ENCODE data around the gene CACNA2D4.
"Not testable (repeated sequence)": the region's sequence is repeated elsewhere in the genome, so short reads cannot be mapped to it uniquely, and the experiment has no call there.

Gene CACNA2D4

DNA sequence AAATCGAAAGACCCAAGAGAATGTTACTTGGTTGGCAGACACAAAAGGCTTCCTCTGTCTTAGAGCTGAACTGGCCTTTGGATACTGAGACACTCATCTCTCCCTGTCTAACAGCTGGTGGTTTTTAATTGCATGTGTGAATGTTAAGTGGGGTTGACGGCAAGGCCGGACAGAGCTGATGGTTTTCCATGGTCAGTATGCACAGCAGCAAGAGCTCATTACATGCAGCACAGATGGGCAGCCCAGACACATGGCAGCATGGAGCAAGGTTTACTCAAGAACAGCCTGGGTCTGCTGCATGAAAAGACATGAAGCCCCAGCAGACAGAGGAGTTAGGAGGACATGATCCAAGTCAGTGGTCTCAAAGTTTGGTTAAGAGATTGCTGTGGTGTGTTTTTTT lies 27.8 kb upstream of the CACNA2D4 start:
- H3K36me3 ChIP-seq (ENCODE audit: control insufficient read depth in 5 of 5, insufficient read depth in 5 of 5, low read length in 5 of 5) = peaks cover 17 to 51% (median 40%) of the 10 kb centered on the region in 5 donors

GRCh38 chr12:1945502-1945901 lies 27.1 kb upstream of the CACNA2D4 start:
- not testable (repeated sequence) for H3K27ac ChIP-seq (ENCODE audit: low read depth, low read length); H3K9me3 ChIP-seq (ENCODE audit: control insufficient read depth in 5 of 5, low read length in 5 of 5); H3K9ac ChIP-seq (ENCODE audit: low read length in 5 of 5); H3K4me1 ChIP-seq (ENCODE audit: control insufficient read depth in 5 of 5, insufficient read depth in 5 of 5, low read length in 5 of 5); H3K4me3 ChIP-seq (ENCODE audit: low read depth in 1 of 5, low read length in 5 of 5); H3K27me3 ChIP-seq (ENCODE audit: control insufficient read depth in 5 of 5, insufficient read depth in 4 of 5, low read length in 5 of 5)
- H3K36me3 ChIP-seq (ENCODE audit: control insufficient read depth in 5 of 5, insufficient read depth in 5 of 5, low read length in 5 of 5) = peaks cover 17 to 49% (median 42%) of the 10 kb centered on the region in 5 donors

More for the DNA sequence above, 27.8 kb upstream of the CACNA2D4 start:
- H3K27ac ChIP-seq (ENCODE audit: low read depth, low read length) = no peak overlapping the region
- H3K27me3 ChIP-seq (ENCODE audit: control insufficient read depth in 5 of 5, insufficient read depth in 4 of 5, low read length in 5 of 5) = no peaks in the 10 kb centered on the region
- H3K9me3 ChIP-seq (ENCODE audit: control insufficient read depth in 5 of 5, low read length in 5 of 5) = no peaks in the 10 kb centered on the region
- H3K4me1 ChIP-seq (ENCODE audit: control insufficient read depth in 5 of 5, insufficient read depth in 5 of 5, low read length in 5 of 5) = peaks cover 0 to 10% (median 6%) of the 10 kb centered on the region in 5 donors
- no peak overlapping the region for H3K4me3 ChIP-seq (ENCODE audit: low read depth in 1 of 5, low read length in 5 of 5)
- no peak overlapping the region for H3K9ac ChIP-seq (ENCODE audit: low read length in 5 of 5)

DNA sequence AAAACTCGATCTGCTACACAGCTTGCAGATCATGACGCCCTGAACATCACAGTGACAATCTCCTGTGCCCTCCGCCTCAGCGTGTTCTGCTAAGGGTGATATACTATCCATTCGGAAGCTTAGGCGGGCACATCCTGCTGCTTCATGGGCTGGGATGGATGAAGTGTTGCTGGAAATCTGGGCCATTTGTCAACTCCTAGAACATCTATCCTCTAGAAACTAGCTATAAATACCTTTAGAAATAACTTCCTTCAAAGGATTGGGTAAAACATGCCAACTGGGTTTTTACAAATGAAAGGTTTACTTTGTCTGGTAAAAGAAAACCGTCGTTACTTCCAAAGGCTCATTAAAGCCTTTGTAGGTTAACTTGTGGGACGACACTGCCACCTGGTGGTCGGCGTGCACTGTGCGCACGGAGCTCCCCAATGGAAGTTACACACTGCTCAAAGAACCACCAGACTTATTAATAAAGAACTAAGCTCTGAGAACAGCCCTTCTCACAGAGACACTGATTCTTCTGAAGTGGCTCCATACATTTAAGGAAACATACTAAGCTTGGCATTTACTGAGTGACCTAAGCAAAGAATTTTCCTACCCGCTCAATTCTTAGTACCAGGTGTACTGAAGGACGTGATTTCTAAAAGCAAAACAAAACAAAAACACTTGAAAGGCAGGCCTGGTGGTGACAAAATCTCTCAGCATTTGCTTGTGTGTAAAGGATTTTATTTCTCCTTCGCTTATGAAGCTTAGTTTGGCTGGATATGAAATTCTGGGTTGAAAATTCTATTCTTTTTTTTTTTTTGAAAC lies 21.6 kb upstream of the CACNA2D4 start:
- Histone ChIP-seq H3K27me3 (ENCODE audit: control insufficient read depth in 5 of 5, insufficient read depth in 4 of 5, low read length in 5 of 5) (no peaks in the 10 kb centered on the region), H3K9me3 (ENCODE audit: control insufficient read depth in 5 of 5, low read length in 5 of 5) (no peaks in the 10 kb centered on the region), H3K9ac (ENCODE audit: low read length in 5 of 5) (peak overlapping the region in 2 of 5 donors; percentile 42 to 68), H3K36me3 (ENCODE audit: control insufficient read depth in 5 of 5, insufficient read depth in 5 of 5, low read length in 5 of 5) (peaks cover 0 to 16% (median 14%) of the 10 kb centered on the region in 5 donors), H3K27ac (ENCODE audit: low read depth, low read length) (no peak overlapping the region), H3K4me3 (ENCODE audit: low read depth in 1 of 5, low read length in 5 of 5) (peak overlapping the region in 4 of 5 donors; percentile 22 to 52 (median 31)), H3K4me1 (ENCODE audit: control insufficient read depth in 5 of 5, insufficient read depth in 5 of 5, low read length in 5 of 5) (peaks cover 2 to 18% (median 12%) of the 10 kb centered on the region in 5 donors)

DNA sequence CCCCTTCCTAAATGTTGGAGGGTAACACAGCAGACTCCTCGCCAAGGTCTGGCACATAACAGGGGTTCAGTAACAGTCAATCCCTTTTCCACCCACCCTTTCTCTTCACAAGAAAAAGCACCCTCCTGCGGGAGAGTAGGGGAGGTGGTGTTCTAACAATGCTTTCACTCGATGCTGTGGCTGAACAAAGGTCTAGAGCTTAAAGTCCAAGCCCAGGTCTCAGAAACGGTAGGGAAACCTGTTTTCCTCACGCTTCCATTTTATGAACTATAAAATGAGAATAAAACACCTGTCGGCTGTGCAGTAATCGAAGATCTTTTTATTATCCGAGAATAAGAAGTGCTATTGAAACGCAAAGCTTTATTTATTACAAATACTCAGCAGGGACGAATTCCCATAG lies 20.9 kb upstream of the CACNA2D4 start:
- no peak overlapping the region for H3K27ac ChIP-seq (ENCODE audit: low read depth, low read length)
- H3K27me3 ChIP-seq (ENCODE audit: control insufficient read depth in 5 of 5, insufficient read depth in 4 of 5, low read length in 5 of 5) = no peaks in the 10 kb centered on the region
- no peaks in the 10 kb centered on the region for H3K9me3 ChIP-seq (ENCODE audit: control insufficient read depth in 5 of 5, low read length in 5 of 5)
- H3K4me3 ChIP-seq (ENCODE audit: low read depth in 1 of 5, low read length in 5 of 5) = peak overlapping the region in 1 of 5 donors; percentile 52
- no peak overlapping the region for H3K9ac ChIP-seq (ENCODE audit: low read length in 5 of 5)
- peaks cover 0 to 16% (median 14%) of the 10 kb centered on the region in 5 donors for H3K36me3 ChIP-seq (ENCODE audit: control insufficient read depth in 5 of 5, insufficient read depth in 5 of 5, low read length in 5 of 5)
- peaks cover 2 to 18% (median 12%) of the 10 kb centered on the region in 5 donors for H3K4me1 ChIP-seq (ENCODE audit: control insufficient read depth in 5 of 5, insufficient read depth in 5 of 5, low read length in 5 of 5)

GRCh38 chr12:1937481-1938224 lies 19.2 kb upstream of the CACNA2D4 start:
- Histone ChIP-seq H3K9me3 (ENCODE audit: control insufficient read depth in 5 of 5, low read length in 5 of 5) (no peaks in the 10 kb centered on the region), H3K27ac (ENCODE audit: low read depth, low read length) (no peak overlapping the region), H3K9ac (ENCODE audit: low read length in 5 of 5) (no peak overlapping the region), H3K4me3 (ENCODE audit: low read depth in 1 of 5, low read length in 5 of 5) (no peak overlapping the region), H3K36me3 (ENCODE audit: control insufficient read depth in 5 of 5, insufficient read depth in 5 of 5, low read length in 5 of 5) (peaks cover 0 to 16% (median 14%) of the 10 kb centered on the region in 5 donors), H3K27me3 (ENCODE audit: control insufficient read depth in 5 of 5, insufficient read depth in 4 of 5, low read length in 5 of 5) (no peaks in the 10 kb centered on the region), H3K4me1 (ENCODE audit: control insufficient read depth in 5 of 5, insufficient read depth in 5 of 5, low read length in 5 of 5) (peaks cover 2 to 29% (median 13%) of the 10 kb centered on the region in 5 donors)

GRCh38 chr12:1936406-1937320 lies 18.2 kb upstream of the CACNA2D4 start:
- Histone ChIP-seq H3K9ac (ENCODE audit: low read length in 5 of 5) (no peak overlapping the region), H3K27me3 (ENCODE audit: control insufficient read depth in 5 of 5, insufficient read depth in 4 of 5, low read length in 5 of 5) (no peaks in the 10 kb centered on the region), H3K4me3 (ENCODE audit: low read depth in 1 of 5, low read length in 5 of 5) (no peak overlapping the region), H3K9me3 (ENCODE audit: control insufficient read depth in 5 of 5, low read length in 5 of 5) (no peaks in the 10 kb centered on the region), H3K4me1 (ENCODE audit: control insufficient read depth in 5 of 5, insufficient read depth in 5 of 5, low read length in 5 of 5) (peaks cover 2 to 39% (median 21%) of the 10 kb centered on the region in 5 donors), H3K27ac (ENCODE audit: low read depth, low read length) (no peak overlapping the region), H3K36me3 (ENCODE audit: control insufficient read depth in 5 of 5, insufficient read depth in 5 of 5, low read length in 5 of 5) (peaks cover 0 to 16% (median 14%) of the 10 kb centered on the region in 5 donors)

GRCh38 chr12:1935700-1936378 lies 17.4 kb upstream of the CACNA2D4 start:
- Histone ChIP-seq H3K9me3 (ENCODE audit: control insufficient read depth in 5 of 5, low read length in 5 of 5) (no peaks in the 10 kb centered on the region), H3K4me3 (ENCODE audit: low read depth in 1 of 5, low read length in 5 of 5) (no peak overlapping the region), H3K9ac (ENCODE audit: low read length in 5 of 5) (no peak overlapping the region), H3K36me3 (ENCODE audit: control insufficient read depth in 5 of 5, insufficient read depth in 5 of 5, low read length in 5 of 5) (peaks cover 0 to 14% (median 10%) of the 10 kb centered on the region in 5 donors), H3K4me1 (ENCODE audit: control insufficient read depth in 5 of 5, insufficient read depth in 5 of 5, low read length in 5 of 5) (peaks cover 2 to 41% (median 21%) of the 10 kb centered on the region in 5 donors), H3K27ac (ENCODE audit: low read depth, low read length) (no peak overlapping the region), H3K27me3 (ENCODE audit: control insufficient read depth in 5 of 5, insufficient read depth in 4 of 5, low read length in 5 of 5) (no peaks in the 10 kb centered on the region)

- Histone ChIP-seq H3K27me3 (ENCODE audit: control insufficient read depth in 5 of 5, insufficient read depth in 4 of 5, low read length in 5 of 5) (no peaks in the 10 kb centered on the region), H3K4me3 (ENCODE audit: low read depth in 1 of 5, low read length in 5 of 5) (no peak overlapping the region), H3K36me3 (ENCODE audit: control insufficient read depth in 5 of 5, insufficient read depth in 5 of 5, low read length in 5 of 5) (peaks cover 0 to 14% (median 10%) of the 10 kb centered on the region in 5 donors), H3K4me1 (ENCODE audit: control insufficient read depth in 5 of 5, insufficient read depth in 5 of 5, low read length in 5 of 5) (peaks cover 2 to 47% (median 24%) of the 10 kb centered on the region in 5 donors), H3K9me3 (ENCODE audit: control insufficient read depth in 5 of 5, low read length in 5 of 5) (no peaks in the 10 kb centered on the region), H3K27ac (ENCODE audit: low read depth, low read length) (no peak overlapping the region), H3K9ac (ENCODE audit: low read length in 5 of 5) (no peak overlapping the region)
These were observed 16.8 kb upstream of the CACNA2D4 start for GRCh38 chr12:1935242-1935641.

DNA sequence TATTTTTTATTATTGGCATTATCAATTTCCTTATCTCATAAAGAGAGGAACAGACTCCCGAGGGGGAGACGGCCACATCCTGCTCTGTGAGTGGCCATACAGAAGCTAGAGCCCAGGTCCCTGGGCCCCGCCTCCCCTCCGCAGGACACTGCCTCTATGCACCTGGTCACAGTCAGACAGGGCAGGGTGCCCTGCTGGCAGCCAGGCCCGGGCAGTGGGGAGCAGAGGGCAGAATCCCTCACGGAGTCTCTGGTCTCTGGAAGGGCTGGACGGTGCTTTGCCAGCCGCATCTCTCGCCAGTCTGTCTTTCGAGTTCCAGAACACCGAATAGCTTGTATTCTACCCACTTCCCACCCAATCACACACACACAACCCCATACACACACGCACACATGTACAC lies 16.4 kb upstream of the CACNA2D4 start:
- Histone ChIP-seq H3K27ac (ENCODE audit: low read depth, low read length) (no peak overlapping the region), H3K4me1 (ENCODE audit: control insufficient read depth in 5 of 5, insufficient read depth in 5 of 5, low read length in 5 of 5) (peaks cover 2 to 46% (median 22%) of the 10 kb centered on the region in 5 donors), H3K9ac (ENCODE audit: low read length in 5 of 5) (no peak overlapping the region), H3K36me3 (ENCODE audit: control insufficient read depth in 5 of 5, insufficient read depth in 5 of 5, low read length in 5 of 5) (peaks cover 0 to 14% (median 10%) of the 10 kb centered on the region in 5 donors), H3K9me3 (ENCODE audit: control insufficient read depth in 5 of 5, low read length in 5 of 5) (no peaks in the 10 kb centered on the region), H3K4me3 (ENCODE audit: low read depth in 1 of 5, low read length in 5 of 5) (no peak overlapping the region), H3K27me3 (ENCODE audit: control insufficient read depth in 5 of 5, insufficient read depth in 4 of 5, low read length in 5 of 5) (no peaks in the 10 kb centered on the region)
